Stimulated activated CD4-positive, alpha-beta T cell treated with anti-CD3 and anti-CD28 coated beads, TNF-alpha, amount 100 ng/mL, for 1 hour (primary cell): ENCODE data around the gene ZSCAN31.

Experiments used
- DNase-seq, 3 donors: peaks; one replicate each; pipeline ENCODE4 v3.0.0-alpha.2; 2020; ENCODE audit warnings: low read depth in 3 of 3, low spot score in 1 of 3

ZSCAN31 gene

GRCh38 chr6:28353981-28354676, 18.2 kb upstream of the ZSCAN31 start:
- no peak for DNase-seq

GRCh38 chr6:28353356-28353755, 17.4 kb upstream of the ZSCAN31 start:
- no peak for DNase-seq

GRCh38 chr6:28351493-28351925, 15.6 kb upstream of the ZSCAN31 start:
- no peak for DNase-seq

GRCh38 chr6:28351087-28351486, 15.1 kb upstream of the ZSCAN31 start:
- DNase-seq = no peak

GRCh38 chr6:28349892-28350737, 14.2 kb upstream of the ZSCAN31 start, which contains the start of gene ZKSCAN3:
ZKSCAN3 (plus strand) TSS chr6:28349947; CDS start chr6:28359587, 9,640 bp downstream.
- peak; percentile 52 to 72 (median 63) for DNase-seq

- DNase-seq = no peak
Measured at GRCh38 chr6:28349344-28349891, 13.5 kb upstream of the ZSCAN31 start.

GRCh38 chr6:28347119-28347518, 11.2 kb upstream of the ZSCAN31 start:
- no peak for DNase-seq

GRCh38 chr6:28345201-28345600, 9.3 kb upstream of the ZSCAN31 start:
- no peak for DNase-seq

GRCh38 chr6:28343898-28344677, 8.1 kb upstream of the ZSCAN31 start:
- no peak for DNase-seq

GRCh38 chr6:28340310-28341095, 4.6 kb upstream of the ZSCAN31 start:
- no peak for DNase-seq

- no peak for DNase-seq
Measured at GRCh38 chr6:28337121-28337520, 1.2 kb upstream of the ZSCAN31 start.

- no peak for DNase-seq
Measured at GRCh38 chr6:28336284-28337120, 554 bp upstream of the ZSCAN31 start.

GRCh38 chr6:28335040-28335563, 846 bp downstream of the ZSCAN31 start:
- DNase-seq = no peak

GRCh38 chr6:28334286-28335039, 1.5 kb downstream of the ZSCAN31 start:
- no peak for DNase-seq

- DNase-seq = no peak
Measured at GRCh38 chr6:28333599-28334018, 2.3 kb downstream of the ZSCAN31 start.

- DNase-seq = no peak
Measured at GRCh38 chr6:28333047-28333446, 2.9 kb downstream of the ZSCAN31 start.

- no peak for DNase-seq
Measured at GRCh38 chr6:28330041-28330440, 5.9 kb downstream of the ZSCAN31 start.

GRCh38 chr6:28326371-28326948, 9.5 kb downstream of the ZSCAN31 start:
- no peak for DNase-seq
